Measurements from ENCODE around the gene ZNF354C. TPM values are rescaled to one million over a fixed set of nuclear protein-coding genes. Genes with fewer than 3 reads are reported as not detected.

Gene ZNF354C
- total RNA-seq, 1 donor from 2014 or later: 29.8 TPM

DNA sequence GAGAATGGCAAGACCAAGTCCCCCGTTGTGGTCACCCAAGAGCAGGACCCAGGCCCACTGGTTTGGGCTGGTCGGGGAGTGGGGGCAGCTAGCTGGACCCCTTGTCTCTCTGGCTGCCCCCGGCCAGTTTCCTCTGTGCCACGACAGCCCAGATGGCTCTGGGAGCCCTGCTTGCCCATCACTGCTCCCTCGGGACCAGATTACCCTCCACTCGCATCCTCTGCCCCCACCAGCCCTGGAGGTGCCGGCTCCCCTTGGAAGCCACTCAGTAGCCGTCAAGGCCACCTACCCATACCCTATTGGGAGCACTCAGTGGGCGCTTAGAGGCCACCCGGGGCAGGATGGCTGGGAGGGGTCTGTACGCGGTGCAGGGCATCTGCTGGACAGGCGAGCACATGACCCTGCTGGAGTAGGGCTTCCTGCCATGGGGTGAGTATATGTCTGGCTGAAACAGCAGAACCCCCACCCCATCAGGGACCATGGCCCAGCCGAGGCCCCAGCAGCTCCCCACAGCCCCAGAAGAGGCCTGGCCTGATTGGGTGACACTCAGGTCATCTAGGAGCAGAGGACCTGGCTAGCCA, 70.0 kb downstream of the ZNF354C start:
- no peaks in the 10 kb centered on the region for H3K79me2 ChIP-seq (ENCODE audit: low read depth)
- no peak overlapping the region for H3K27ac Mint-ChIP-seq
- H3F3A ChIP-seq (ENCODE audit: low read depth): no peaks in the 10 kb centered on the region
- no peaks in the 10 kb centered on the region for H3K4me1 ChIP-seq
- H3K36me3 Mint-ChIP-seq: peaks cover 5% of the 10 kb centered on the region
- H3K4me3 Mint-ChIP-seq: no peak overlapping the region
- H3K27me3 Mint-ChIP-seq (ENCODE audit: insufficient read depth, low read depth): peaks cover 5% of the 10 kb centered on the region
- no peak overlapping the region for H3K27ac ChIP-seq
- no peaks in the 10 kb centered on the region for H3K9me3 ChIP-seq (ENCODE audit: low read depth)
- H3K9ac ChIP-seq: no peak overlapping the region
- no peak overlapping the region for H2AFZ ChIP-seq (replicated peaks)
- no peaks in the 10 kb centered on the region for H4K20me1 ChIP-seq (ENCODE audit: low read depth)
- H3K36me3 ChIP-seq: no peaks in the 10 kb centered on the region
- no peak for TF ChIP-seq EZH2 (IDR thresholded peaks at IDR 0.05)
- TF ChIP-seq EZH2phosphoT487 (IDR thresholded peaks at IDR 0.05): no peak
- TF ChIP-seq, protein P1, sequence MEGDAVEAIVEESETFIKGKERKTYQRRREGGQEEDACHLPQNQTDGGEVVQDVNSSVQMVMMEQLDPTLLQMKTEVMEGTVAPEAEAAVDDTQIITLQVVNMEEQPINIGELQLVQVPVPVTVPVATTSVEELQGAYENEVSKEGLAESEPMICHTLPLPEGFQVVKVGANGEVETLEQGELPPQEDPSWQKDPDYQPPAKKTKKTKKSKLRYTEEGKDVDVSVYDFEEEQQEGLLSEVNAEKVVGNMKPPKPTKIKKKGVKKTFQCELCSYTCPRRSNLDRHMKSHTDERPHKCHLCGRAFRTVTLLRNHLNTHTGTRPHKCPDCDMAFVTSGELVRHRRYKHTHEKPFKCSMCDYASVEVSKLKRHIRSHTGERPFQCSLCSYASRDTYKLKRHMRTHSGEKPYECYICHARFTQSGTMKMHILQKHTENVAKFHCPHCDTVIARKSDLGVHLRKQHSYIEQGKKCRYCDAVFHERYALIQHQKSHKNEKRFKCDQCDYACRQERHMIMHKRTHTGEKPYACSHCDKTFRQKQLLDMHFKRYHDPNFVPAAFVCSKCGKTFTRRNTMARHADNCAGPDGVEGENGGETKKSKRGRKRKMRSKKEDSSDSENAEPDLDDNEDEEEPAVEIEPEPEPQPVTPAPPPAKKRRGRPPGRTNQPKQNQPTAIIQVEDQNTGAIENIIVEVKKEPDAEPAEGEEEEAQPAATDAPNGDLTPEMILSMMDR (IDR thresholded peaks at IDR 0.05): no peak
- no peak for DNase-seq (ENCODE audit: low spot score)
- no peak overlapping the region for H3K4me3 ChIP-seq
- peaks cover 22% of the 10 kb centered on the region for H3K9me3 Mint-ChIP-seq
- no peaks in the 10 kb centered on the region for H3K27me3 ChIP-seq
- no peak overlapping the region for H3K4me2 ChIP-seq
- H3K4me1 Mint-ChIP-seq: no peaks in the 10 kb centered on the region

DNA sequence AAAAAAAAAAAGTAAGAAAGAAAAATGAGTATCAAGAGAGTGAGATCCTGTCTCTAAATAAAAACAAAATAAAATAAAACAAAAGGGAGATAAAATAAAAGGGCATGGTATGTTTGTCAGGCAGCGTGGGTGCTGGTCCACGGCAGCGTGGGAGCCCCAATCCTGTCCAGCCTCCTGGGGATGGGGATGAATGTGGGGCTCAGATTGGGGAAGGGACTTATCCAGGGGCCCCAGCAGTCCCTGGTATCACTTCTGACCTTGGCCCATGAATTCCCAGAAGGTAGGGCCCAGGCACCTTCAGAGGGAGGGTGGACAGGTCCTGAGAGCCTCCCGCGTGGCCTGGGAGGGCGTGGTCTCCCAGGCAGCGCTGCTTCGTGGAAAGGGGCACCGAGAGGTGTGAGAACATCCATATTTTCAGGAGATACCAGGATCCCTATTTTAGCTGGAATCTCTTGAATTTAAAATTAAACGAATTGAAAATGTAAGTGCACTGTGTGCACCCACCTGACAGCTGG, 71.2 kb downstream of the ZNF354C start:
- H3K27ac Mint-ChIP-seq: no peak overlapping the region

DNA sequence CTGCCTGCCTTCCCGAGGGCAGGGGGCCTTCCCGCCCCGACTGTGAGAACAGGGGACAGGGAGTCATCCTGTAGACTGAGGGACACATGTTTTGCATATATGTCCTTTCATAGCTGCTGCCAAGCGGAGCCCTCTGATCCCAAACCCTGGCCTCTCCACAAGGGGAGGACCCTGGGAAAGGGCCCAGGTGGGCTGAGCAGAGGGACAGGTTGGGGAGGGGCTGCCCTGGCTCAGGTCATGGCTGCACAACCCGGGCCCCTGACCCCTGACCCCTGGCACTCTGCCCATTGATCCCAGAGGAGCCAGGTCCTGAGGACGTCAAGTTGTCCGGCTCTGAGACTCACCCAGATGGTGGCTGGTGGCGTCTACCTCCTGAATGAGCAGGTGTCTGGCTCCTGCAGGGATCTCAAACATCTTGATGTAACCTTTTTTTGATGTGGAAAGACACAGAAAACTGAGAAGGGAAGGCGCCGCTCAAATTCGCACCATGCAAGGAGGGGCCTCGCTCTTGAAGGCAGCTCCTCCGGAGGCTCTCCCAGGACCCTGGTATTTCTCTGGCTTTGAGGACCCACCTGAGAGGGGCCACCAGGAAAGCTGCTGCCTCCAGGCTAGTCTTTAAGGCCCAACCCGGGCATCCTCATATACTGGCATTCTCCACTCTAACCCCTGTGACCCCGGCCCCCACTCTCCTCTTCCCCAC, 71.9 kb downstream of the ZNF354C start:
- Histone ChIP-seq H3K9ac (no peak overlapping the region), H3K9me3 (ENCODE audit: low read depth) (no peaks in the 10 kb centered on the region), H3K4me2 (no peak overlapping the region), H3K27me3 (no peaks in the 10 kb centered on the region), H3K4me1 (no peaks in the 10 kb centered on the region), H3K36me3 (no peaks in the 10 kb centered on the region), H2AFZ (replicated peaks) (no peak overlapping the region), H3K4me3 (no peak overlapping the region), H4K20me1 (ENCODE audit: low read depth) (no peaks in the 10 kb centered on the region), H3F3A (ENCODE audit: low read depth) (no peaks in the 10 kb centered on the region), H3K27ac (no peak overlapping the region), H3K79me2 (ENCODE audit: low read depth) (no peaks in the 10 kb centered on the region)
- no peak for DNase-seq (ENCODE audit: low spot score)
- H3K4me1 Mint-ChIP-seq: no peaks in the 10 kb centered on the region
- peaks cover 20% of the 10 kb centered on the region for H3K9me3 Mint-ChIP-seq
- peaks cover 6% of the 10 kb centered on the region for H3K36me3 Mint-ChIP-seq
- TF ChIP-seq EZH2phosphoT487 (IDR thresholded peaks at IDR 0.05) (no peak), EZH2 (IDR thresholded peaks at IDR 0.05) (no peak)
- TF ChIP-seq, protein P1 (IDR thresholded peaks at IDR 0.05): no peak
- H3K27me3 Mint-ChIP-seq (ENCODE audit: insufficient read depth, low read depth): peaks cover 5% of the 10 kb centered on the region
- no peak overlapping the region for H3K27ac Mint-ChIP-seq
- no peak overlapping the region for H3K4me3 Mint-ChIP-seq

More for the DNA sequence above, 71.2 kb downstream of the ZNF354C start:
- TF ChIP-seq EZH2 (IDR thresholded peaks at IDR 0.05) (no peak), EZH2phosphoT487 (IDR thresholded peaks at IDR 0.05) (no peak)
- TF ChIP-seq, protein P1 (IDR thresholded peaks at IDR 0.05): no peak
- no peaks in the 10 kb centered on the region for H4K20me1 ChIP-seq (ENCODE audit: low read depth)
- Mint-ChIP-seq H3K4me1 (no peaks in the 10 kb centered on the region), H3K9me3 (peaks cover 20% of the 10 kb centered on the region), H3K36me3 (peaks cover 6% of the 10 kb centered on the region), H3K27me3 (ENCODE audit: insufficient read depth, low read depth) (peaks cover 5% of the 10 kb centered on the region), H3K4me3 (no peak overlapping the region)
- H3K9me3 ChIP-seq (ENCODE audit: low read depth): no peaks in the 10 kb centered on the region
- H3K79me2 ChIP-seq (ENCODE audit: low read depth): no peaks in the 10 kb centered on the region
- H3K4me1 ChIP-seq: no peaks in the 10 kb centered on the region
- no peaks in the 10 kb centered on the region for H3K27me3 ChIP-seq
- H3K27ac ChIP-seq: no peak overlapping the region
- no peaks in the 10 kb centered on the region for H3F3A ChIP-seq (ENCODE audit: low read depth)
- no peak for DNase-seq (ENCODE audit: low spot score)
- no peak overlapping the region for H3K9ac ChIP-seq
- no peaks in the 10 kb centered on the region for H3K36me3 ChIP-seq
- no peak overlapping the region for H3K4me3 ChIP-seq
- H2AFZ ChIP-seq (replicated peaks): no peak overlapping the region
- H3K4me2 ChIP-seq: no peak overlapping the region

All from neural progenitor cell (in vitro differentiated cells).